D341Med (cell line): ENCODE measurements around the gene TPSD1.
"Not testable (repeated sequence)": the region's sequence is repeated elsewhere in the genome, so short reads cannot be mapped to it uniquely, and the experiment has no call there.

Experiments
- DNase-seq: peaks from one replicate; pipeline ENCODE4 v3.0.0; 2012; ENCODE audit warnings: low spot score

TPSD1 gene

DNA sequence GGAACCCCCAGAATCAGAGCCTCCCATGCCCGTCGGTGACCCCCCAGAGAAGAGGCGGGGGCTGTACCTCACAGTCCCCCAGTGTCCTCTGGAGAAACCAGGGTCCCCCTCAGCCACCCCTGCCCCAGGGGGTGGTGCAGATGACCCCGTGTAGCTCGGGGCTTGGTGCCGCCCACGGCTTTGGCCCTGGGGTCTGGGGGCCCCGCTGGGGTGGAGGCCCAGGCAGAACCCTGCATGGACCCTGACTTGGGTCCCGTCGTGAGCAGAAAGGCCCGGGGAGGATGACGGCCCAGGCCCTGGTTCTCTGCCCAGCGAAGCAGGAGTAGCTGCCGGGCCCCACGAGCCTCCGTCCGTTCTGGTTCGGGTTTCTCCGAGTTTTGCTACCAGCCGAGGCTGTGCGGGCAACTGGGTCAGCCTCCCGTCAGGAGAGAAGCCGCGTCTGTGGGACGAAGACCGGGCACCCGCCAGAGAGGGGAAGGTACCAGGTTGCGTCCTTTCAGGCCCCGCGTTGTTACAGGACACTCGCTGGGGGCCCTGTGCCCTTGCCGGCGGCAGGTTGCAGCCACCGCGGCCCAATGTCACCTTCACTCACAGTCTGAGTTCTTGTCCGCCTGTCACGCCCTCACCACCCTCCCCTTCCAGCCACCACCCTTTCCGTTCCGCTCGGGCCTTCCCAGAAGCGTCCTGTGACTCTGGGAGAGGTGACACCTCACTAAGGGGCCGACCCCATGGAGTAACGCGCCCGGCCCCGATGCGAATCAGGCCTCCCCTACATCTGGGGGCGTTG lies 34.8 kb upstream of the TPSD1 start:
- no peak for DNase-seq

GRCh38 chr16:1221628-1222552 lies 34.0 kb upstream of the TPSD1 start:
- DNase-seq, result no peak

GRCh38 chr16:1222553-1223354 lies 33.1 kb upstream of the TPSD1 start:
- no peak for DNase-seq

GRCh38 chr16:1223355-1224214 lies 32.3 kb upstream of the TPSD1 start:
- no peak for DNase-seq

- DNase-seq, result no peak
Observed at GRCh38 chr16:1224558-1224957, 31.3 kb upstream of the TPSD1 start.

DNA sequence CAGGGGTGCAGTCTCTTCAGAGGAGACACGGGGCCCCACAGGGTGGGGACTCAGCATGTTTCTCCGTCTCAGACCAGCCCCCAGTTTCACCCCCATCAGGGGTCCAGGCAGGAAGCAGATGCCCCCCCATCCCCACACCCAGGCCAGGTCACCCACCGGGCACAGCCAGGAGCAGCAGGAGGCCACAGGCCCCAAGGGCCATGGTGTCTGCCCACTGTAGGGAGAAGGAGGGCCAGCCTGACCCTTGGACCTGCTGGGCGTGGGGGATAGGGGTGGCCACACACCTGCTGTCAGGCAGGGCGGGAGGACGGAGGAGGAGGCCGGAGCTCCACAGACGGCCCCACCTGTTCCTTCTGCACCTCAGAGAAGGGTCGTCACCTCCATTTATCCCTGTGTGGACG lies 30.8 kb upstream of the TPSD1 start, which contains the start of gene TPSG1:
Gene TPSG1 (minus strand): TSS at position 218 of the 401 bp plus-strand sequence. CDS start 16 bp downstream, at position 202.
- DNase-seq, result no peak

DNA sequence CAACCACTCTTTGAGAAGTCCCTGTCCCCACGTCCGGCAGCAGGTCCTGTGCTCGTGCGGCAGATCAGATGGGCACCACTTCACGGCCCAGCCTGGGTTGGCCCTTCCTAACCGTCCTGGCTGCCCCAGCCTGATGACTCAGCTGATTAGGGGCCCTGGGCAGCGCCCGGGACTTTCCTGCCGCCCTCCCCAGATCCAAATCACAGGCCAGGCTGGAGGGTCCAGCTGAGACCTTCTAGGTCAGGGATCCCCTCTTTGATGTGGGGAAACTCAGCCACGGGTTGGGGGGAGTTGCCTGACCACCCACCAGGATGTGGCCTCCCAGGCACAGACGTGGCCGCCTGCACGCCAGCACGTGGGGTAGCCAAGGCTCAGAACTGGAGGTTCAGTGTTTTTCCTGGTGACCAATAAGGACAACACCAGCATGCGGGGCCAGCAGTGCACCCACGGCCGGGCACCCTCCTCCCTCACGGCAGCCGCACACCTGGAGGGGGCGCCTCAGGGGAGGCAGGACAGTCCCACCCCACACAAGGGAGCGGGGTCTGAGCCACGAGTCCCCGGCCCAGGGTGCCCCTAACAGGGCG lies 30.0 kb upstream of the TPSD1 start:
- not testable (repeated sequence) for DNase-seq

- not testable (repeated sequence) for DNase-seq
Observed at GRCh38 chr16:1226692-1227091, 29.2 kb upstream of the TPSD1 start.

- DNase-seq, result not testable (repeated sequence)
Observed at GRCh38 chr16:1228227-1228626, 27.6 kb upstream of the TPSD1 start.

GRCh38 chr16:1229476-1229875 lies 26.4 kb upstream of the TPSD1 start:
- DNase-seq, result not testable (repeated sequence)

DNA sequence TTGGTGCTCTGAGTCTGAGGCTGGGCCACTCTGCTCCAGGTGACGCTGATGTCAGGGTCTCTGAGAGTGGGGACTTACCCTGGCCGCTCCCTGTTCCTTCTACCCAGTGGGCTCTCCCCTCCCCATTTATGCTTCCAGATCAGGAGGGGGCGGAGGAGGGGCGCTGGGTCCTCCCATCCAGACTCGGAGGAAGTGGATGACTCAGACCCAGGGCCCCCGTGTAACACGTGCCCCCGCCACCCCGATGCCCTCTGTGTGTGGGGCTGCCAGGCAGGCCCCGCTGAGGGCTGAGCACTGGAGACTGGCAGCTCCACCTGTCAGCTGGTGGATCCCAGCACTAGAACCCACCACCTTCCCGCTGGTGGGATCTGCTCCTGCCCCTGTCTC lies 25.8 kb upstream of the TPSD1 start, which contains the start of gene TPSB2:
Gene TPSB2 (minus strand): TSS at position 101 of the 387 bp plus-strand sequence. CDS start 233 bp downstream, outside the sequence.
- not testable (repeated sequence) for DNase-seq

GRCh38 chr16:1230471-1231212 lies 25.2 kb upstream of the TPSD1 start:
- DNase-seq, result not testable (repeated sequence)

DNA sequence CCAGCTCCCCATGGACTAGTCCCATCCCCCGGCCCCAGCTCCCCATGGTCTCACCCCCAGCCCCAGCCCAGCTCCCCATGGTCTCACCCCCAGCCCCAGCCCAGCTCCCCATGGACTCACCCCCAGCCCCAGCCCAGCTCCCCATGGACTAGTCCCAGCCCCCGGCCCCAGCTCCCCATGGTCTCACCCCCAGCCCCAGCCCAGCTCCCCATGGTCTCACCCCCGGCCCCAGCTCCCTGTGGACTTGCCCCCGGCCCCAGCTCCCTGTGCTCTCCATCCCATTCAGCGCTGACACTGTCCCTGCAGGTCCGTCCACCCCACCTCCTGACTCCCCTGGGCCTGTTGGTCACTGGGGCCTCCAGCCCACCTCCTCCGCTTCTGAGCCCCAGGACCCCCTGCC lies 24.6 kb upstream of the TPSD1 start:
- not testable (repeated sequence) for DNase-seq

DNA sequence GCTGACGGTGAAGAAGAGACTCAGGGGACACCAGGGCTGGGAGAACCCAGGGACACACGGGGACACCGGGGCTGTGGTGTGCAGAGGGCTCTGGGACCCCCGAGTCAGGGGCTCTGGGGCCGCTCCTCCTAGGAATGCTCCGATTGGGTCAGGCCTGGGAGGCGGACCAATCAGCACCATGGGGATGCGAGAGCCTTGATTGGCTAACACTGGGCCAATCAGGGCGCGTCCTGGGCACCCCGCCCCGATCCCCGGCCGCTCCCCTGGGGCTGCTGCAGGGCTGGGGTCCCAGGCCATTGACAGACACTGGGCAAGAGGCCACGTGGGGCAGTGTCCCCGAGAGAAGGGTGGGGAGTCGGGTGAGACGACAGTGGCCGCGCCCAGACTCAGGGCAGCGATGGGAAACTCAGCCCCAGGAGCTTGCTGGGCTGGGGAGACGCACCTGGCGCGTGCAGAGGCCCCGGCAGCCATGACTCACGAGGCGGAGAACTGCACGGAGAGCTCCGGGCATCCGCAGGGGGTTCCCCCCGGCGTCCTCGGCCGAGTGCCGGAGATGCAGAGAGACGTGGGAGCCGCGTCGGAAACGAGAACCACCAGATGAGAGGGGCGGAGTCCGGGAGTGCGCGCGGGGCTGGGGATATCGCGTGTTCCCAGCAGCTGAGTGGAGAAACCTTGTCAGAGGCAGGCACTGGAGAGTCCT lies 23.7 kb upstream of the TPSD1 start:
- not testable (repeated sequence) for DNase-seq

GRCh38 chr16:1236659-1237058 lies 19.2 kb upstream of the TPSD1 start:
- not testable (repeated sequence) for DNase-seq

GRCh38 chr16:1237990-1238389 lies 17.9 kb upstream of the TPSD1 start:
- no peak for DNase-seq

DNA sequence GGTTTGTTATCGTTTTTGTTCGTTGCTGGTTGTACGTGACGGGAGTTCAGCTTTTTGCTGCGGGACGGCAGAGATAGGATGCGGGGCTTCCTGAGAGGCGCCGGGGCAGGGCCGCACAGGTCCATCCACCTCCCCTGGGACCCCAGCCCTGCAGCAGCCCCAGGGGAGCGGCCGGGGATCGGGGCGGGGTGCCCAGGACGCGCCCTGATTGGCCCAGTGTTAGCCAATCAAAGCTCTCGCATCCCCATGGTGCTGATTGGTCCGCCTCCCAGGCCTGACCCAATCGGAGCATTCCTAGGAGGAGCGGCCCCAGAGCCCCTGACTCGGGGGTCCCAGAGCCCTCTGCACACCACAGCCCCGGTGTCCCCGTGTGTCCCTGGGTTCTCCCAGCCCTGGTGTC lies 17.0 kb upstream of the TPSD1 start:
- not testable (repeated sequence) for DNase-seq

GRCh38 chr16:1239575-1239974 lies 16.3 kb upstream of the TPSD1 start:
- not testable (repeated sequence) for DNase-seq

GRCh38 chr16:1240436-1240835 lies 15.4 kb upstream of the TPSD1 start, which contains the start of gene TPSAB1:
TSS of gene TPSAB1 (plus strand) at chr16:1240705. CDS start at chr16:1240939, 234 bp downstream.
- DNase-seq, result not testable (repeated sequence)
